Brain microvascular endothelial cell (primary cell): ENCODE results near the gene NHSL2.

Experiments used
- DNase-seq: peaks from one replicate; pipeline ENCODE4 v3.0.0-alpha.2; 2020
- H3K27ac ChIP-seq: fragments of 250-450 bp; sonication (Bioruptor Pico); 2 replicates; pipeline ENCODE4 v1.5.1; 2020; ENCODE audit warnings: mild to moderate bottlenecking, moderate library complexity
- H3K27me3 ChIP-seq: fragments of 250-450 bp; sonication (Bioruptor Pico); replicated peaks from 2 replicates; pipeline ENCODE4 v1.5.1; 2020; ENCODE audit warnings: mild to moderate bottlenecking
- H3K36me3 ChIP-seq: fragments of 250-450 bp; sonication (Bioruptor Pico); replicated peaks from 2 replicates; pipeline ENCODE4 v1.5.1; 2020; ENCODE audit warnings: mild to moderate bottlenecking
- H3K4me3 ChIP-seq: 2 replicates; pipeline ENCODE4 v1.5.1; 2011; ENCODE audit warnings: low read depth, mild to moderate bottlenecking, control low read depth, low read length, moderate library complexity
- in situ Hi-C: cut with HindIII; loops from 2 replicates; pipeline ENCODE4 v1.10.0; 2017; ENCODE audit warnings: low sequenced_read_pairs, low pct_ligation_motif_present
- TF ChIP-seq, protein P1 (sequence below): IDR thresholded peaks from 2 replicates; pipeline ENCODE4 v1.5.1; 2011; ENCODE audit warnings: low read depth, mild to moderate bottlenecking, moderate library complexity, low read length, control low read depth, inconsistent platforms; ENCODE audit errors: missing control alignments

NHSL2 gene

DNA sequence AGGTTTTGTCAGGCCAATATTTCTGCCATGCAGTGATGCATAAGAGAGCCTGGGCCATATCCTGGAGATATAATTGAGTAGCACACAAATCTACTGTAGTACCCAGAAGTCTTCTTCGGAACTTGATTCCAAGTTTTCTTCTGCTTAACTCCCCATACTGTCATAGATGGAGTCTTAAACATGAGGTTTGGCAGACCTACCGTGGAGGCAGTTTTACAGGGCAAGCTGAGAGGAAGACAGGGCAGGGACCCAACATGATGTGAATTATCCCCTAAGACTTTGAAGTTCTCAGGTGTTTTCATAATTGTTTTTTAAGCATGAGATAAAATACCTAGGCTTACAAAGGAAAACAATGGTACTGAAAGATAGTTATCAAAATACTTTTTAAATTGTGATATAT lies 18.2 kb downstream of the NHSL2 start:
- Histone ChIP-seq H3K27me3 (no peaks in the 10 kb centered on the region), H3K36me3 (no peaks in the 10 kb centered on the region), H3K27ac (no peak overlapping the region), H3K4me3 (no peak overlapping the region)
- TF ChIP-seq, protein P1, sequence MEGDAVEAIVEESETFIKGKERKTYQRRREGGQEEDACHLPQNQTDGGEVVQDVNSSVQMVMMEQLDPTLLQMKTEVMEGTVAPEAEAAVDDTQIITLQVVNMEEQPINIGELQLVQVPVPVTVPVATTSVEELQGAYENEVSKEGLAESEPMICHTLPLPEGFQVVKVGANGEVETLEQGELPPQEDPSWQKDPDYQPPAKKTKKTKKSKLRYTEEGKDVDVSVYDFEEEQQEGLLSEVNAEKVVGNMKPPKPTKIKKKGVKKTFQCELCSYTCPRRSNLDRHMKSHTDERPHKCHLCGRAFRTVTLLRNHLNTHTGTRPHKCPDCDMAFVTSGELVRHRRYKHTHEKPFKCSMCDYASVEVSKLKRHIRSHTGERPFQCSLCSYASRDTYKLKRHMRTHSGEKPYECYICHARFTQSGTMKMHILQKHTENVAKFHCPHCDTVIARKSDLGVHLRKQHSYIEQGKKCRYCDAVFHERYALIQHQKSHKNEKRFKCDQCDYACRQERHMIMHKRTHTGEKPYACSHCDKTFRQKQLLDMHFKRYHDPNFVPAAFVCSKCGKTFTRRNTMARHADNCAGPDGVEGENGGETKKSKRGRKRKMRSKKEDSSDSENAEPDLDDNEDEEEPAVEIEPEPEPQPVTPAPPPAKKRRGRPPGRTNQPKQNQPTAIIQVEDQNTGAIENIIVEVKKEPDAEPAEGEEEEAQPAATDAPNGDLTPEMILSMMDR = no peak
- no peak for DNase-seq
- in situ Hi-C loops = no loop called here

DNA sequence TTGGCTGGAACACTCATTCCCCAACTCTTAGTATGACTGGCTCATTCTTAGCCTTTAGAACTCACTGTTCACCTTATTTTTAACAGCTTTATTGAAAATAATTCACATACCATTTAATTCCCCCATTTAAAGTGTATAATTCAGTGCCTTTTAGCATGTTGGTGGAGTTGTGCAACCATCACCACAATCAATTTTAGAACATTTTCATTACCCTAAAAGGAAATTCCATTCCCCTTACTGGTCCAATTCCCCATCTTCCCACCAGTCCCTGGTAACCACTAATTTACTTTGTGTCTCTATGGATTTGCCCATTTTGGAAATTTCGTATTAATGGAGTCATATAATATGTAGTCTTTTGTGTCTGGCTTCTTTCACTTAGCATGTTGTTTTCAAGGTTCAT lies 19.7 kb downstream of the NHSL2 start:
- H3K36me3 ChIP-seq = no peaks in the 10 kb centered on the region
- TF ChIP-seq, protein P1 = no peak
- DNase-seq = no peak
- no peak overlapping the region for H3K4me3 ChIP-seq
- in situ Hi-C loops = no loop called here
- H3K27ac ChIP-seq = no peak overlapping the region
- H3K27me3 ChIP-seq = no peaks in the 10 kb centered on the region

DNA sequence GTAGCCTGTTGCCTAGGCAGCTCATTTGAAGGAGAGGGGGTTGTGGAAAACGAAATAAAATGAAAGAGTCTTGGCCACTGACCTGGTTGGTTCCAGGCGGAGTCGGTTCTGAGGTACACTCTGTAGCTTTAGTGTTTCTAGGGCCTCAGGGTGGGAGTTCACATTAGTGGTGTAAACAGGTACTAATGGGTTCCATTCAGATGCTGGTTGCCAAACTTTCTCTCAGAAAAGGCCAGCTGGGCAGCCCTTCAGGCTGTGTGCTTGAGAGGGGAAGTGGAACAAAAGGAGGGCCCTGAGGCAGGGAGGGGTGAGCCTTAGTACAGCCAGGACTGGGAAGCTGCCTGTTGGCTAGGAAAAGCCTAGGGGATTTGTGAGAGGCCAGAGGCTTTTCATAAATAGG lies 24.8 kb downstream of the NHSL2 start:
- H3K4me3 ChIP-seq = no peak overlapping the region
- H3K27ac ChIP-seq = no peak overlapping the region
- no peaks in the 10 kb centered on the region for H3K36me3 ChIP-seq
- TF ChIP-seq, protein P1 = no peak
- no peak for DNase-seq
- H3K27me3 ChIP-seq = no peaks in the 10 kb centered on the region
- in situ Hi-C loops = no loop called here

DNA sequence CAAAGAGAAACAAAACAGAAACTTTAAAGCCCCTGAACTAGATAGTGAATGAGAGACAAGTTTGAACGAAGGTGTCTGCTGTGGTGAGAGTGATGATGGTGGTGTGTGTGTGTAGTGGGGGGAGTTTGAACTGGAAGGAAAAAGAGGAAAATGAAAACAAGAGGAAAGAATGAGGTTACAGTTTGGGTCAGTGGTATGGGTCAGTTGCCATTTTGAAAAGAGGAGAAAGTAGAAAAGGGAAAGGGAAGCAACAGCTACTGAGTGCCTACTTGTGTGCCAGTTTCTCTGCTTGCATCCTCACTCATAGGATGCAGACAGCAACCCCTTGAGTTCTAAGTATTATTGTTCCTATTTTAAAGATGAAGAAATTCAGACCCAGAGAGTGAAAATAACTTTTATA lies 26.0 kb downstream of the NHSL2 start:
- no peaks in the 10 kb centered on the region for H3K27me3 ChIP-seq
- in situ Hi-C loops = no loop called here
- TF ChIP-seq, protein P1 = no peak

GRCh38 chrX:71938371-71938770 lies 27.7 kb downstream of the NHSL2 start:
- Histone ChIP-seq H3K27ac (no peak overlapping the region), H3K4me3 (no peak overlapping the region), H3K36me3 (no peaks in the 10 kb centered on the region), H3K27me3 (no peaks in the 10 kb centered on the region)
- in situ Hi-C loops = no loop called here
- DNase-seq = no peak
- TF ChIP-seq, protein P1 = no peak

More for the DNA sequence above, 26.0 kb downstream of the NHSL2 start:
- no peak for DNase-seq
- H3K27ac ChIP-seq = no peak overlapping the region
- no peak overlapping the region for H3K4me3 ChIP-seq
- H3K36me3 ChIP-seq = no peaks in the 10 kb centered on the region

DNA sequence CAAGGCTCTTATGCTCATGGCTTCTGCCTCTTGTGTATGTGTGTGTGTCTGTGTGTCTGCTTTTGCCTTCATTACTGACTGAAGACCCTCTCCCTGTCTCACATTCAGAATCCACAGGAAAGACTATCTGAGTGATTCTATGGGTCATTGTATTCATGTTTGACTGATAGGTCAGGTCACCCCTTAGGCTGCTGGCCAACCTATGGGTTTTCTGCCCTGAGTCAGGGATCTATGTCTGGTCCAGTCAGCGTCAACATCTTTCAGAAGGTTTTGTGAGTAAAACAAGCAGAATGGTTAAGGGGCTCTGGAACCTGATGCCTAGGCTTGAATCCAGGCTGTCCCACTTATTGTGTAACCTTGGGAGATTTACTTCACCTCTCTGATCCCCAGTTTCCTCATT lies 30.5 kb downstream of the NHSL2 start:
- no peak for DNase-seq
- Histone ChIP-seq H3K27me3 (peaks cover 3% of the 10 kb centered on the region), H3K36me3 (no peaks in the 10 kb centered on the region), H3K4me3 (no peak overlapping the region), H3K27ac (no peak overlapping the region)
- TF ChIP-seq, protein P1 = no peak
- in situ Hi-C loops = no loop called here
